NCI-H526 (cell line): Measurements from ENCODE around the gene DPP6.

ENCODE experiments used
- DNase-seq, 2 experiments: peaks; one replicate each; lab custom pipeline; 2025; lab: John Stamatoyannopoulos, UW

Gene DPP6

GRCh38 chr7:154858836-154859537, 806.8 kb downstream of the DPP6 start:
- no peak for DNase-seq

GRCh38 chr7:154859747-154860620, 807.8 kb downstream of the DPP6 start:
- no peak for DNase-seq

DNA sequence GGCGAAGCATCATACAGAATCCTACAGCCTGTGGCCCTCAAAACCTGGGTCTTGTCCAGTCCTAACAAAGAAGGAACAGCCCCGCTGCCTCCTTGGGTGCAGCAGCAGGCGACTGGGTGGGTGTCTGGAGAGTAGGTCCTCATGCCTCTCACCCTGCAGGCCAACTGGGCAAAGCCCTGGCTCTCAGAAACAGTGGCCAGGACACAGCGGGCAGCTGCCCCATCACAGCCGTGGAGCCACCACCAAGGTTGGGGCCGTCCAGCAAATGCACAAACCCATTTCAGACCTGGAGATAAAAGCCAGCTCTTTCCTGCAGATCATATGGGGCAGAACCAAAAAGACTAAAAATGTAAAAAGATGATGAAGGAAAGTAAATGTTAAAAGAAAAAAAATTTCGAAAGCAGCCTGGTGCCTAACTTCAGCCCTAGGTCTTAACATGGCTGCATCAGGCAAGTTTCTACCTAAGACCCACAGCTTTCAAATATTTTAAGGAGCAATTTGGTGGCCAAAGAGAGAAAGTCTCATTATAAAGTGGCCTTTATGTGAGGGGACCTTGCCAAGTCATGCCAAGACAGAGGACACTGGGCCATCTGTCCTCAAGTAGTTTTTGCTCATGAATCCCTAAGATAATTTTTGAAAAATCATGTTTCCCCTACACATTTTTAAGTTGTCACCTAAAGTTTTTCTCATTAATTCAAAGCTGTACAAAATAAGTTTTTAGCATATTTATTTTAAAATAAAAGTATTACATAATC, 808.6 kb downstream of the DPP6 start:
- DNase-seq: no peak

GRCh38 chr7:154861589-154861988, 809.4 kb downstream of the DPP6 start:
- DNase-seq: no peak

DNA sequence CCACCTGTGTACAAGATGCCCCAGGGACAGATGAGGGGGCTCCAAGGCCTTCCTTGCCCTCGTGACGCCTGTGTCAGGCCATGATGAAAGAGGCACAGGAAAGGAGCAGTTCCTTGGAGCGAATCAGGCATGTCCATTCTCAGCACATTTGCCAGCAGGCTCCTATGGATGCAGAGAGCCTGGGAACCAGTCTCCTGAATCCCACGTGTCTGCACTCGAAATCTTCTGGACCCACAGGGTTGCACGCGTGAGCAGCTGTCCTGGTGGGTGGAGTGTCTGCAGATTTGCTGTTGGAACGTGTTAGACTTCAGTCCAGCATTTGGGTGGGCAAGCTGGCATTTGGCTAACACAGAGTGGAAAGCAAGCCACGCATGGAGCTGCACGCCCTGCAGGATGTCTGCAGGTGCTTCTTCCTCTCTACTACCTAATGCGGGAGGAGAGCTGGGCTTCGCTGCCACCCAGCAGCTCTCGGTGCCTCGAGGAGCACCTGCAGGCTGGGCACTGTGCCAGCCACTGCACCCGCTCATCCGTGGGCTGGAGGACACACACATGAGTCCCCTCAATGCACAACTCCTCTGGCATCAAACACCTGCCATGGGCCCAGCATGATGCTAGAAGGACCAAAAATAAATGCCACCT, 810.1 kb downstream of the DPP6 start:
- no peak for DNase-seq

- no peak for DNase-seq
These were observed 811.7 kb downstream of the DPP6 start for GRCh38 chr7:154863766-154864522.

DNA sequence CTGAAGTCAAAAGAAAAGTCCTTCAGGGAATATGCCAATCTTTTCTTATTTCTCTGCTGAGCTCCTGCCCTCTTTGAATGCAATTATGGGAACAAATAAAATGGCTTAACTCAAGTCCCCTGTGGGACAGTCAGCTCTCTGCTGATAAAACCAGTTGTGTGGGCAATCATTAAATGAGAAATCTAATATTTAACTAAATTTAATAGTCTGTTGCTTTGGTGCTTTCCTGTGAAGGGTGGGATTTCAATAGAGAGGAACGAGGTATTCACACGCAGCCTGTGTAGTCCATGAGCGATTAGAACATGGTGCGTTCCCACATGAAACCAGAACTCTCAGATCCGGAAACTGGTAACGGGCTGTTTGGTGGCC, 812.3 kb downstream of the DPP6 start:
- no peak for DNase-seq

DNA sequence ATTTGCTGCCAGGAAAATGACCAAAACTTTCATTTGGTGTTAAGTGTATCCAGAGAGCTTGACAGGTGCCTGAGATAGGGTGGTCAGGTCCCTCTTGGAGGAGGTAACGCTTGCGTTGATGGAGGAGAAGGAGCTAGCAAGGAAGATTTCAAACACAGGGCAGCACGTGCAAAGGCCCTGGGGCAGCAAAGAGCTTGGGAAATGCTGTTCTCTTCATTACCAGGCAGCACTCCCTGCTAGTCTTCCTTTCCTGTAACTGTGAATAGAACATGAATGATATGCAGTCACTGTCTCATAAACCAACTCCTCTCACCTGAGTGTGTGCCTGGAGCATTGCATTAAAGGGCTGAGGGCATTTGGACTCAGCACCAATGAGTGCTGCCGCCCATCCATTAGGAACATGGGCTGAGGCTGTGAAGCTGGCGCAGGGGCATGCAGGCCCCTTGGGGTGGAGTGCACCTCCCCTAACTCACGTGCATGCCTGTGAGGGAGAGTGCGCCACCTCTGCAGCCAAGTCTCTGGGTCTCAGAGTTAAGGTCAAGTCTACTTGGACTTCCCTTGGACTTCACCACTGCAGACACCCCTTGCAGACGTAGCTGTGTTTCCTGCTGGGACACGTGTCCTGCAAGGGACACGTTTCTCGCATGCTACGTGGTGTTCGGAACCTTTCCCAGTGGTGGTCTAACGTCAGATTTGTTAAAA, 813.9 kb downstream of the DPP6 start:
- DNase-seq: no peak

- DNase-seq: no peak
These were observed 814.9 kb downstream of the DPP6 start for GRCh38 chr7:154867068-154867467.

- DNase-seq: no peak
These were observed 816.7 kb downstream of the DPP6 start for GRCh38 chr7:154868921-154869320.

DNA sequence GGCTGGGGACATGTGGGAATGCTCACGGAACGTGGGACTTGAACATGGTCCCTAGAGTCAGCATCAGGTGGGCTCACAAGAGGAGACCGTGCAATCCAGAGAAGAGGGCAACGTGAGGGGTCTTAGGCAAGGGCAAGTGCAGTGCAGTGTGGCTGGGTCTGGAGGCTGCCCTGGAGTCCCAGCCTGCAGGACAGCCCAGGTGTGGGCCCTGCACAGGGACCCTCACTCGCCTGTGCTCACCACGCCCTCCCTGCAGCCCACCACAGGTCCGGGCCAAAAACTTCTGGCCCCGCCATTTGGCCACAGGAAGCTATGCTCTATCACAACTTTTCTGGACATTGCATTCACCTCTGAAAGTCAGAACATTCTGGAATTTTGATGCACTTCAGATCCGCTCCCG, 817.2 kb downstream of the DPP6 start:
- DNase-seq: no peak

DNA sequence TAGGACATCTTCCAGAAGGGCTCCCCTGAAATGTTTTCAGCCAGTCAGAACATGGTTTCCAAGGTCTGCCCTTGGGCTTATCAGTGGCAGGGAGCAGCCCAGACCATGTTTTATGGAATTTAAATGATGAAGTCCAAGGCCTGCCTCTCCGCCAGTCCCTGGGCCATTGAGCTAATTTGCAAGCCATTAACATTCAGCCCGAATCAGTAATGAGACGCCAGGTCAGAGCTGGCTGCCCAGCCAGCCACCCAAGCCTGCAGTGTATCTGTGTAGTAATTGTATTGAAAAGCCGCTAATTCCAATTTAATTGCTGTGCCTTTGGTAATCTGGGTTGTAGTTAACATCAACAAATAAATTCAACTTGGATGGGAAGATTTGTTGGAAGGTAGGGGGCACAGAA, 819.3 kb downstream of the DPP6 start:
- peak; percentile 68 to 83 for DNase-seq

GRCh38 chr7:154871928-154872750, 819.9 kb downstream of the DPP6 start:
- peak in 1 of 2 experiments; percentile 34 for DNase-seq

- DNase-seq: no peak
These were observed 820.8 kb downstream of the DPP6 start for GRCh38 chr7:154872811-154873499.

DNA sequence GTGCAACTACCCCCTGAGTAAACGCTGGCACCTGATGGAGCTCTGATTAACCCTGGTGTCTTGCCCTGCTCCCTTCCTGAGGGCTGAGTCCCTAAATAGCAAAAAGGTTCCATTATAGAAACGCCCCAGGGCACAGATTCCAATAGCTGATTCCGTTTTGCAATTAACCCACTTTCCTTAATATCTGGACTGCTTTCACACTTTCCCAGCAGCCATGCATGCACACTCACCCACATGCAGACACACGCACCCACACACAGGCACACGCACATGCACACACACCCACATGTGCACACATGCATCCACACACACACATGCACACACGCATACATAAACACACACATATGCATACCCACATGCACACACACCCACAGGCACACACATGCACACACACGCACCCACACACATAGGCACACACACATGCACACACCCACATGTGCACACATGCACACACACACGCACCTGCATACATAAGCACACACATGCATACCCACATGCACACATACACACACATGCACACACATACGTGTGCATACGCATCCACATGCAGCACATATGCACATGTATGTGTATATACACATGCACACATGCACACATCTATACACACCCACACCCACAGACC, 821.4 kb downstream of the DPP6 start:
- no peak for DNase-seq

GRCh38 chr7:154874409-154875113, 822.4 kb downstream of the DPP6 start:
- no peak for DNase-seq

DNA sequence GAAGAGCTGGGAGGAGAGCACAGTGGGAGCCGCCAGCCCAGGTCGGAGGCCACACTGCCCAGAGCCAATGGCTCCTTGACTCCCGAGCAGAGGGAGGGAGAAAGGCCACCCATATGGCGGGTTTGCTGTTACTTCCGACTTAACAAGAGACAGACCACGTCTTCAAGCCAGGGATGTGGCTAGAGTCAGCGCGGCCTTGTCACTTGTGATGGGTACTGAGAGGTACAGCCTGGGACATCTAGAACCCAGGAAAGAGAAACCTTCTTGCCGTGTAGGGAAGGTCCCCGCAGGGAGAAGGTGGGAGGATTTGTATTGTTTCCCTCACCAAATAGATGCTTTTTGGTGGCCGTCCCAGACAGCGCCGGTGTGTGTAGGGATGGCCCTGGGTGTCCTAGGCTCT, 823.1 kb downstream of the DPP6 start:
- no peak for DNase-seq

DNA sequence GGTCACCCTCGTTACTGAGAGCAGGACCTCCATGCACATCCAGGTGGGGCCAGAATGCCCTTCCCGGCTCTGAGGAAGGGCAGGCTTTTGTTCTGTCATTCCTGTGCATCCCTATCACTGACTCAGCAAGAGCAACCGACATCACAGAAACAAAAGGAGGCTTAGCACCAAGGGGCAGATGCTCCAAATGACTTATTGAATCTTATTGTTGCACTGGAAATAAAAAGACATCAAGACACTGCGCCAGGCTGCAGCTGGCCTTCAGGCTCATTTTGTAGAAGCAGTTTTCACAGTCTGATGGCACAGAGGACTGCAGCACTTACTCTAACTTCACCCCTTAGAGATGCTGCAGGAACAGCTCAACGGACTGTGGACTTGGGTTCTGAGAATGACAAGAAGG, 824.3 kb downstream of the DPP6 start:
- no peak for DNase-seq
